Activated CD4-positive, alpha-beta memory T cell treated with anti-CD3 and anti-CD28 coated beads, Interleukin-2, amount 10 ng/mL, durations not matched to agents 7 days and 5 days (primary cell): Measurements from ENCODE around the gene SGK2. TPM values are rescaled to one million over a fixed set of nuclear protein-coding genes. Genes with fewer than 3 reads are reported as not detected.

Experiments
- CTCF ChIA-PET: fragments of 350-600 bp; sonication (Branson Sonifier 250); formaldehyde crosslinking; loops from one replicate; lab custom pipeline; 2021; ENCODE audit warnings: antibody characterized with exemption, inconsistent platforms; lab: Charles Lee
- POLR2A ChIA-PET: fragments of 350-600 bp; sonication (Branson Sonifier 250); formaldehyde crosslinking; loops from one replicate; lab custom pipeline; 2021; ENCODE audit warnings: antibody characterized with exemption; lab: Charles Lee
- DNase-seq: peaks from one replicate; pipeline ENCODE4 v3.0.0-alpha.2; 2020
- H3K27ac Mint-ChIP-seq: one replicate; pipeline ENCODE4 v1.8.0; 2021; ENCODE audit warnings: mild to moderate bottlenecking, mixed read lengths
- H3K27me3 Mint-ChIP-seq: one replicate; pipeline ENCODE4 v1.8.0; 2021; ENCODE audit warnings: mixed read lengths
- H3K36me3 Mint-ChIP-seq: one replicate; pipeline ENCODE4 v1.8.0; 2021; ENCODE audit warnings: low read depth, mixed read lengths
- H3K4me1 Mint-ChIP-seq: one replicate; pipeline ENCODE4 v1.8.0; 2021; ENCODE audit warnings: mixed read lengths
- H3K4me3 Mint-ChIP-seq: one replicate; pipeline ENCODE4 v1.8.0; 2021; ENCODE audit warnings: mild to moderate bottlenecking, mixed read lengths
- H3K9me3 Mint-ChIP-seq: one replicate; pipeline ENCODE4 v1.8.0; 2021; ENCODE audit warnings: mixed read lengths
- total RNA-seq, 2 experiments: library from RNA; stranded (reverse); gene quantifications; one replicate each; pipeline ENCODE4 v1.2.3, GENCODE V29; 2021

SGK2 gene
- total RNA-seq, 2 experiments from 2014 or later = 0.53 TPM; not detected in 1

GRCh38 chr20:43538878-43539700, 19.7 kb upstream of the SGK2 start:
- ChIA-PET POLR2A (interaction anchor here (1.5 kb wide), 1 partner anchor 81 kb away, joined by 8 read pairs; the partner anchor contains the start of gene SRSF6), CTCF (interaction anchor here (0.7 to 3.7 kb wide), 21 partner anchors 9 to 553 kb away, joined by 3 to 27 read pairs (median 5); partner anchors contain the start of genes IFT52 and SGK2)
- H3K9me3 Mint-ChIP-seq = no peaks in the 10 kb centered on the region
- no peak overlapping the region for H3K4me3 Mint-ChIP-seq
- no peaks in the 10 kb centered on the region for H3K4me1 Mint-ChIP-seq
- no peak for DNase-seq
- H3K27ac Mint-ChIP-seq = no peak overlapping the region
- no peaks in the 10 kb centered on the region for H3K36me3 Mint-ChIP-seq
- no peaks in the 10 kb centered on the region for H3K27me3 Mint-ChIP-seq

DNA sequence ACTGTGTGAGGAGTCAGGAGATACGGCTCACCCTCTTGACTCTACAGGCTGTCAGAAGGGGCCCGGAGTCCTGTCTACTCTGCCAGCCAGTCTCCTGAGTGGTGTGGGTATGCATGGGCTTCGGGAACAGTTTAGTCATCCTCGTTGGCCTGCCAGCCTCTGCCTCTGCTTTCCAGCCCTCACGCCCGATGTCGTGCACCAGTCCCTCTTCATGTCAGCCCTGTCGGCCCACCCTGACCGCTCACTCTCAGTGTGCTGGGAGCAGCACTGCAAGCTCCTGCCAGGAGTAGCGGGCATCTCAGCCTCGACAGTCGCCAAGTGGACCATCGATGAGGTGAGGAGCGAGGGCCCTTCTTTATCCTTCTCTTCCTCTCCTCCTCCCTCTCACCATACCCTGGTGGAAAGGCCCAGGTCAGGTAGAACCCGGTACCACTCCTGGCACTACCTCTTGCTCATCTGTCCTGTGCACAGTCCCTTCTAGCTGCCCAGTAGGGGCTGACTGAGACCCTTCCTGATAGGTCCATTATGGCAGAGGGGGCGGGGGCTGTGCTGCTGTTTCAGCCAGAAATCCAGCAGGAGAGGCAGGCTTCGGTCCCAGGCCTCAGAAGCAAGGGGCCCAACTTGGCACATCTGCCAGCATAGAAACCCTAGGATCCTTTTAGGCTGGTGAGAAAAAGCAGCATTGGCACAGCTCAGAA, 18.7 kb upstream of the SGK2 start:
- ChIA-PET CTCF (interaction anchor here (1.3 to 3.7 kb wide), 3 partner anchors 11 to 152 kb away, joined by 3 to 27 read pairs (median 5); partner anchors contain the start of gene SGK2), POLR2A (no interaction called here)
- no peaks in the 10 kb centered on the region for H3K36me3 Mint-ChIP-seq
- no peak overlapping the region for H3K4me3 Mint-ChIP-seq
- no peak for DNase-seq
- no peaks in the 10 kb centered on the region for H3K27me3 Mint-ChIP-seq
- H3K27ac Mint-ChIP-seq = no peak overlapping the region
- H3K9me3 Mint-ChIP-seq = no peaks in the 10 kb centered on the region
- no peaks in the 10 kb centered on the region for H3K4me1 Mint-ChIP-seq

GRCh38 chr20:43540673-43541060, 18.2 kb upstream of the SGK2 start:
- Mint-ChIP-seq H3K4me1 (no peaks in the 10 kb centered on the region), H3K27ac (no peak overlapping the region), H3K27me3 (no peaks in the 10 kb centered on the region), H3K36me3 (no peaks in the 10 kb centered on the region), H3K4me3 (no peak overlapping the region), H3K9me3 (no peaks in the 10 kb centered on the region)
- CTCF ChIA-PET = interaction anchor here (1.3 to 1.7 kb wide), 2 partner anchors 12 to 19 kb away, joined by 3 to 5 read pairs; partner anchors contain the start of gene SGK2
- POLR2A ChIA-PET = no interaction called here
- no peak for DNase-seq

- CTCF ChIA-PET = interaction anchor here (1.3 kb wide), 1 partner anchor 12 kb away, joined by 3 read pairs; no protein-coding TSS in a partner anchor
- H3K27me3 Mint-ChIP-seq = no peaks in the 10 kb centered on the region
- no peak overlapping the region for H3K27ac Mint-ChIP-seq
- POLR2A ChIA-PET = no interaction called here
- H3K4me1 Mint-ChIP-seq = no peaks in the 10 kb centered on the region
- no peak for DNase-seq
- H3K9me3 Mint-ChIP-seq = no peaks in the 10 kb centered on the region
- no peaks in the 10 kb centered on the region for H3K36me3 Mint-ChIP-seq
- no peak overlapping the region for H3K4me3 Mint-ChIP-seq
Observed at GRCh38 chr20:43541214-43541613, 17.6 kb upstream of the SGK2 start.

DNA sequence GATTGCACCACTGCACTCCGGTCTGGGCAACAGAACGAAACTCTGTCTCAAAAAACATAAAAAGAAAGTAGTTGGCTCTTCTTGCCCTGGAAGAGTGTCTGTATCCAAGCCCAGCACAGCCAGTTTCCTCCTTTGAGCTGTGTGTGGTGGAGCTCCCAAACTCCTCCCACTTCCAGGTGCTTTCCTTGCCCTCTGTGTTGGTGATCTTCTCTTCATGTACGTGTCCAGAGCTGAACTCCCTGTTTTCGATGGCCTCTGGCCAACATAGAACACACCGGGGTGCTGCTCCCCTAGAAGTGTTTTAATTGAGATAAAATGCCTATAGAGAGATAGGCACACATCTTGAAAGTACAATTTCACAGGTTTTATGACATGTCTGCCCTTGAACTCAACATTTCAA, 16.7 kb upstream of the SGK2 start:
- H3K27ac Mint-ChIP-seq = no peak overlapping the region
- ChIA-PET POLR2A (no interaction called here), CTCF (no interaction called here)
- no peaks in the 10 kb centered on the region for H3K4me1 Mint-ChIP-seq
- H3K9me3 Mint-ChIP-seq = no peaks in the 10 kb centered on the region
- H3K4me3 Mint-ChIP-seq = no peak overlapping the region
- H3K36me3 Mint-ChIP-seq = no peaks in the 10 kb centered on the region
- DNase-seq = no peak
- no peaks in the 10 kb centered on the region for H3K27me3 Mint-ChIP-seq

GRCh38 chr20:43542674-43543073, 16.2 kb upstream of the SGK2 start:
- POLR2A ChIA-PET = no interaction called here
- CTCF ChIA-PET = no interaction called here

DNA sequence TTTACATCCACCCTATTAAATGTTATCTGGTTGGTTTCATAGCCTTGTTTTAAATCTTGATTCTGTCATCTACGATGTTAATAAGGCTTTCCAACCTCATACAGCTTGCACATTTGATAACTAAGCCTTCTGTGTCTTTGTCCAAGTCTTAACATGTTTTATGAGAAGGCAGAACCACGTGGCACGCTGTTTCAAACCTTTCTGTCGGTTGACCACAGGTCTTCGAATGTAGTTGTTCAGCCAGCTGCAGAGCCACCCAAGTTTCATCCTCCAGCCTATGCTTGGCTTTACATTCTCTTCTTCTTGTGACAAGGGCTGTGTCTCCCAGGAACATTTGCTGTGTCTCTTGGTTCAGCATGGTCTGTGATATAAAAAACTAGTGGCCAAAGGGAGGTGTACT, 15.7 kb upstream of the SGK2 start:
- ChIA-PET CTCF (no interaction called here), POLR2A (no interaction called here)
- Mint-ChIP-seq H3K27me3 (no peaks in the 10 kb centered on the region), H3K36me3 (peaks cover 3% of the 10 kb centered on the region), H3K9me3 (peaks cover 3% of the 10 kb centered on the region), H3K4me1 (no peaks in the 10 kb centered on the region), H3K27ac (no peak overlapping the region), H3K4me3 (no peak overlapping the region)
- no peak for DNase-seq

More at GRCh38 chr20:43542674-43543073, 16.2 kb upstream of the SGK2 start:
- no peaks in the 10 kb centered on the region for H3K27me3 Mint-ChIP-seq
- DNase-seq = no peak
- peaks cover 3% of the 10 kb centered on the region for H3K9me3 Mint-ChIP-seq
- H3K4me3 Mint-ChIP-seq = no peak overlapping the region
- H3K27ac Mint-ChIP-seq = no peak overlapping the region
- H3K36me3 Mint-ChIP-seq = peaks cover 3% of the 10 kb centered on the region
- H3K4me1 Mint-ChIP-seq = no peaks in the 10 kb centered on the region

DNA sequence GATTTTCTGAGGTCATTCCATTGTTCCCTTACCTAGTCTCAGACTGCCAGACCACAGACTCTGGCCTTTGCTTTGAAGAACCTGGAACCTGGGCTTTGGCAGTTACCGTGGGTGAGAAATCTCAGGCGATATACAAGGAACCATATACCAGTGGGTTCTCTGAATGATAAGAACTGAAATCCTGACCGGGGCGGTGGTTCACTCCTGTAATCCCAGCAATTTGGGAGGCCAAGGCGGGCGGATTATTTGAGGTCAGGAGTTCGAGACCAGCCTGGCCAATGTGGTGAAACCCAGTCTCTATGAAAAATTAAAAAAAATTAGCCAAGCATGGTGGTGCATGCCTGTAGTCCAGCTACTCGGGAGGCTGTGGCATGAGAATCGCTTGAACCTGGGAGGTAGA, 14.3 kb upstream of the SGK2 start:
- Mint-ChIP-seq H3K4me3 (no peak overlapping the region), H3K9me3 (peaks cover 3% of the 10 kb centered on the region), H3K36me3 (peaks cover 3% of the 10 kb centered on the region), H3K27me3 (no peaks in the 10 kb centered on the region), H3K4me1 (no peaks in the 10 kb centered on the region), H3K27ac (no peak overlapping the region)
- DNase-seq = no peak
- CTCF ChIA-PET = no interaction called here
- POLR2A ChIA-PET = no interaction called here

DNA sequence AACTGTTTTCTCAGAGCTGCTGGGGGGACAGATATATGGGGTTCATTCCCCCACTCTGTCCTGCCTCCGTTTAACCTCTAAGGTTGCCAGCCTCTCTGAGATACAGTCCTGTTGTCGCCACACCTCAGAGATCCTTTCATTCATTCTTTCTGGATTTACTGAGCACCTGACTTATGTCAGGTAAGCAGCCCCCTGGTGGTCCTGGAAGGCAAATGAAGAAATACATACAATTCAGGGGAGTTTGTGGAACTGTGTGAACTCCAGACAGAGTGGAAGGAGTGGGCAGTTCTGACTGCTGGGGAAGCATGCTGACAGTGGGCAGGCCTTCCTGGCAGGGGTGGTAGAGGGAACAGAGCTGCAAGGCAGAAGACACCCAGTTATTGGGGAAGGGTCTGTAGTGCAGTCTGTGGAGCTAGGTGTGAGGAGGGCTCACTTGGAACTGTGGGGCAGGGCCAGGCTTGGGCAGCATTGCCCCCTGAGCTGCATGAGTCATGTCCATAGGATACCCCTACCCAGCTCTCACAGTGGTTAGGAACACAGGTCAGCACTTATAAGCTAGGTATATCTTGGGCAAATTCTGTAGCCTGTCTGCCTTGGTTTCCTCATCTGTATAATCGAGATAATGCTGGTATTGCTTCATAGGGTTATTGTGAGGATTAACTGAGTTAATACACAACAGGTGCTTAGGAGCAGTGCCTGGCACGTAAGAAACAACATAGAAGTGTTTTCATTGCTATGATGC, 12.8 kb upstream of the SGK2 start:
- DNase-seq = no peak
- Mint-ChIP-seq H3K36me3 (peaks cover 3% of the 10 kb centered on the region), H3K27ac (no peak overlapping the region), H3K4me1 (no peaks in the 10 kb centered on the region), H3K9me3 (peaks cover 3% of the 10 kb centered on the region), H3K27me3 (no peaks in the 10 kb centered on the region), H3K4me3 (no peak overlapping the region)
- POLR2A ChIA-PET = no interaction called here
- CTCF ChIA-PET = interaction anchor here (1.2 kb wide), 1 partner anchor 9 kb away, joined by 5 read pairs; no protein-coding TSS in a partner anchor

GRCh38 chr20:43548273-43548880, 10.4 kb upstream of the SGK2 start:
- peaks cover 2% of the 10 kb centered on the region for H3K27me3 Mint-ChIP-seq
- peaks cover 3% of the 10 kb centered on the region for H3K9me3 Mint-ChIP-seq
- ChIA-PET CTCF (interaction anchor here (1.3 kb wide), 1 partner anchor 10 kb away, joined by 4 read pairs; no protein-coding TSS in a partner anchor), POLR2A (no interaction called here)
- H3K4me1 Mint-ChIP-seq = no peaks in the 10 kb centered on the region
- DNase-seq = no peak
- no peak overlapping the region for H3K27ac Mint-ChIP-seq
- peaks cover 3% of the 10 kb centered on the region for H3K36me3 Mint-ChIP-seq
- H3K4me3 Mint-ChIP-seq = no peak overlapping the region

DNA sequence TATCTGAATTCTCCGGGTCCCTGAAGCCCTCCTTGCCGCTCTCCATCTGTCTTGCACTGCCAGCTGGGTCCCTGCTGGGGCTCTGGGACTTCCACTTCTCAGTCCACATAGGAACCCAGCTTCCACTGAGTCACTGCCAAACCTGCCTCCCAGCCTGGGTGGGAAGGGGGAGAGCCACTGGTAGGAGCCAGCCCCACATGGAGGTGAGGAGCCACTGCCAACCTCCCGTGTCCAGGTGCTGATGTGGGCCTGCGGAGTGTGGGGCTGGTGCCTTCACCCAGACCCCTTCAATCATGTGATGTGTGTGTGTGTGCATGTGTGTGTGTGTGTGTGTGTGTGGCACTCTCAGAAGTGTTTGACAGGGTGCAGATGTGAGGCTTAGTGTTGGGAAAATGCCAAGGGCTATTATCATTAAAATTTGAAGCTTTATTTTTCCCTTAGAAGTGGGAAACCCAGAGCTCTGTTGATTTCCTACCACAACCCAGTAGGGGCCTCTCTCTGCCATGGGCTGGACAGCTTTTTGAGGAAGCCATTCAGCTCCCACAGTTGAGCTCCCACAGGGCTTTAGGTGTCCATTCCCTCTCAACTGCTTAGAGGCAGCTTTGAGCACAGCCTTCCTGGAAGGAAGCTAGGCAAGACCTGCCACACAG, 9.3 kb upstream of the SGK2 start:
- Mint-ChIP-seq H3K36me3 (peaks cover 3% of the 10 kb centered on the region), H3K4me1 (no peaks in the 10 kb centered on the region), H3K9me3 (peaks cover 3% of the 10 kb centered on the region), H3K4me3 (no peak overlapping the region), H3K27me3 (peaks cover 2% of the 10 kb centered on the region), H3K27ac (no peak overlapping the region)
- CTCF ChIA-PET = interaction anchor here (0.8 kb wide), 1 partner anchor 12 kb away, joined by 3 read pairs; no protein-coding TSS in a partner anchor
- POLR2A ChIA-PET = no interaction called here
- no peak for DNase-seq

DNA sequence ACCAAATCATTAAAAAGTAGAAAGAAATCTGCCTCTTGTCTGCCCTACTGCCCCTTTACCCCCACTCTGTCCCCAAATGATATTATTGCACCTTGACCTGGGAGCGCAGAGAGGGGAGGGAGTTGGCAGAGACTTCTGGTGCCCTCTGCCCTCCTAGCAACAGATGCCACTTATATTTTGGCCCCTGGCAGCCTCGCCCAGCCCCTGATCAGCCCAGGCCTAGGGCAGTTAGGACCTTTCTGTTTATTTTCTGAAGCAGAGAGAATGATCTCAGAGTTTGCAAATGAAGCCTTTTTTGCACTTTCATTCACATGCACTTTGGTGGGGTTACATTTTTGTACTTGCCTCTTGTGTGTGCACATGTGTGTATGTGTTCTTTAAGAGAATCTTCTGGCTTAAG, 8.4 kb upstream of the SGK2 start:
- no peak overlapping the region for H3K27ac Mint-ChIP-seq
- ChIA-PET CTCF (interaction anchor here (1.2 kb wide), 1 partner anchor 13 kb away, joined by 4 read pairs; no protein-coding TSS in a partner anchor), POLR2A (no interaction called here)
- H3K36me3 Mint-ChIP-seq = peaks cover 3% of the 10 kb centered on the region
- H3K4me3 Mint-ChIP-seq = no peak overlapping the region
- peaks cover 3% of the 10 kb centered on the region for H3K9me3 Mint-ChIP-seq
- H3K27me3 Mint-ChIP-seq = peaks cover 2% of the 10 kb centered on the region
- no peak for DNase-seq
- no peaks in the 10 kb centered on the region for H3K4me1 Mint-ChIP-seq
